Choroid plexus epithelial cell (primary cell): ENCODE data around the gene PLCB1.
A peak's percentile ranks its signal among the peaks of the same experiment; 100 is the strongest.

Experiments used
- DNase-seq: peaks from one replicate; pipeline ENCODE4 v3.0.0-alpha.2; 2010; ENCODE audit warnings: low read depth
- H3K4me3 ChIP-seq: 2 replicates; pipeline ENCODE4 v1.5.1; 2011; ENCODE audit warnings: low read depth, mild to moderate bottlenecking, control low read depth, low read length, moderate library complexity
- CTCF ChIP-seq: conservative IDR thresholded peaks from 2 replicates; pipeline ENCODE4 v1.5.1; 2011; ENCODE audit warnings: low read depth, mild to moderate bottlenecking, control low read depth, inconsistent platforms, low read length, moderate library complexity

The PLCB1 gene

DNA sequence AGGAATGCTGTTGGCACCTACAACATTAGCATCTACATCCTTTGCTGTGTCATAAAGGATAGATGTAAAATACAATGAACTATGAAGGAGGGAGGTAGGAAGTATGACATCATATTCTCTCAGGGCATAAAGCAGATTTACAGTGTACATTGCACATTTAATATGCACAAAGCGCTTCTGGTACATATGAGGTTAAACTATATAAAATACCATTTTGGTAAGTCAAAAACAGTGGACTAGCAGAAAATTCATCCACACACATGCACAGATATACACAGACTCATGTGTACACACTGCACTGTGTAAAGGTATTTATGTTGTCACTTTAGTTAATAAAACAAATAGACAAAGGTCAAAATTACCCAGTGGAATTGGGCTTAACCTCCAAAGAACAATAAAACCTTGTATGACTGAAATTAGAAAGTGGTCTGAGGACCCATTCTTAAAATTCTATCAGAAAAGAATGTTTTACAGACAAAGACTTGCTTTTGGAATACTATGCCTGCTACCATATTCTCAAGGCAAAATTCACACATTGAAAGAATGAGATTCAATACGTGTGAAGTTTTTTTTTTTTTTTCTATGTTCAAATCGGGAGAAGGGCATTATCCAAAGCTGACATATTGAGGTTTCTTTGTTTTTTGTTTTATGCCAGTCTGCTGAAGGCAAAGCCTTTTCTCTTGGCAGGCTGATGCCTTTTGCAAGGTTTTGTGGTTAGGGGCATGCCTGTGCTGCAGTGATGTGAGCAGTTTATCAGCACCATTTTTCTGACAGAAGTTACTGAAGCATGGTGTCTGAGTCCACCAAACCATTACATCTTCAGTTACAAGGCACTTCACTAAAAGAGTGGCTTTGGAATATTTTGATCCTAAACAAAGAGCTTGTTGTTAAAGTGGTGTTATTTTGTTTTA, 199.0 kb downstream of the PLCB1 start:
- peak; percentile 4 for DNase-seq
- H3K4me3 ChIP-seq, result no peak overlapping the region
- TF ChIP-seq CTCF, result no peak

DNA sequence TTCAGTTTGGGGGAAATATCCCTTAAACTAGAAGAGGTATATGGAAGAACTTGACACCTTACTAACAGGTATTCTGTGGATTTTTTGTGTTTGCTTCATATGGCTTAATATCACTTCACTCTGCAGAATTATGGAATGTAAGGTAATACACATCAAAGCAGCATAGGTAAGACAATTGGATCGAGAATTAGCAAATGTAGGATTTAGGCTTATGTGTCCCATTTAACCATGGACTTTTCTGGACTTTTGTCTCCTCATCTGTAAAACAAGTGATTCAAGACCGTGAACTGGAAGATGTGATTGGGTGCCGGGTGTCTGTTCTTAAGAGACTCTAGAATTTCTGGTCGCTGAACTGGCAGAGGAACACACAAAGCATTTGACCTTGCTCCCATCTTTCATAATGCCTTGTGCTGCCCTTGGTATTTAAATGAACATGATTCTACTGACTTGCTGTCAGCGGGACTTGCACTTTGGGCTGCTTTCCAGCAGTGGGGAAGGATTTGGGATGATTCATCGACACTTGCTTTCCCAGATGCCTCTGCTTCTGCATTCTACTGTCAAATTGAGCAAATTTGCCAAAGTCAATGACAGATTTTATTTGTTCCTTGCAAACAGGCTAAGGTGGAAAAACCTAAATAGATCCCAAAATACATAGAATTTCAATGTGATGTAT, 199.8 kb downstream of the PLCB1 start:
- TF ChIP-seq CTCF, result no peak
- DNase-seq, result peak; percentile 89
- no peak overlapping the region for H3K4me3 ChIP-seq

- no peak for DNase-seq
- TF ChIP-seq CTCF, result no peak
- H3K4me3 ChIP-seq, result no peak overlapping the region
Measured at GRCh38 chr20:8334641-8335040, 202.6 kb downstream of the PLCB1 start.

GRCh38 chr20:8335059-8335458, 203.0 kb downstream of the PLCB1 start:
- no peak for DNase-seq
- no peak overlapping the region for H3K4me3 ChIP-seq
- TF ChIP-seq CTCF, result no peak

DNA sequence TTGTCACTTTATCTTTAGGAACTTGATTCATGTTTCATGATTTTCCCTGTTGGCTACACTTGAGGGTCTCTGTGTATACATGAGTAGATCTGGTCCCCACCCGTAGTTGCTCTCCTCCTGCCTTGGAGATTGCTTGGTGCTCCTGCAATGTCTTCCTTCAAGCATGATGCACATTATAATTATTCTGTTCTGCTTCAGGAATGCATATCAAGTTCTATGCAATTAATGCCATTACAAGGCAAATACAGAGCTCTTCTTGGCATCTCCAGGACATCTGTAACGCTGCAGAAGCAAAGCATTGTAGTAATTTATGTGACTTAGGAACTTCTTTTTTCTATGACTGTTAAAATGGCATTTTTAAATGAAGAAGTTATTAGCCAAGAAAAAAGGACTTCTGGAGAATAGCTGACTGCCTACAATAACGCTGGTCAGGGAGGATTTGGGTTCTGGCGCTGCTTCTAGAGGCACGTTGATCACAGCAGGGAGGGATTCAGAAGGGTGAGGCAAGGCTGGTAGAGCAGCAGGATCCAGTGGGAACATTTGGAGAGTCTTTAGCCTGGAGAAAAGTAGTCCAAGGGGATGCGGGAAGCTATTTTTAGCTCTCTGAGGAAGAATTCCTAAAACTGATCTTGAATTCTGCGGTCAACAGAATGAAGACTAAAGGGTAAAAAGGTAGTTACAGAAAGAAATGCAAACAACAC, 203.6 kb downstream of the PLCB1 start:
- TF ChIP-seq CTCF, result no peak
- H3K4me3 ChIP-seq, result no peak overlapping the region
- DNase-seq, result no peak

- no peak for DNase-seq
- no peak overlapping the region for H3K4me3 ChIP-seq
- TF ChIP-seq CTCF, result no peak
Measured at GRCh38 chr20:8339349-8339748, 207.3 kb downstream of the PLCB1 start.
